K562 (cell line): ENCODE data around the gene GUCY1A2.

Experiments
- E2F6 ChIP-seq, 2 experiments: IDR thresholded peaks; 2 replicates each; pipeline ENCODE4 v1.6.1; 2011; ENCODE audit warnings: borderline replicate concordance in 1 of 2, control low read depth in 1 of 2, low read depth in 1 of 2, low read length in 1 of 2, mild to moderate bottlenecking in 1 of 2, mixed read lengths in 1 of 2, moderate library complexity in 1 of 2; ENCODE audit not compliant: insufficient read depth in 1 of 2, insufficient read length in 1 of 2, poor library complexity in 1 of 2, severe bottlenecking in 1 of 2; ENCODE audit errors: extremely low read depth in 1 of 2
- ETS2 ChIP-seq: IDR thresholded peaks from 2 replicates; pipeline ENCODE4 v1.6.1; 2016; ENCODE audit warnings: borderline replicate concordance, missing genetic modification characterization, mild to moderate bottlenecking, moderate library complexity, missing compliant biosample characterization; ENCODE audit not compliant: poor library complexity, severe bottlenecking
- POLR2AphosphoS5 ChIP-seq: IDR thresholded peaks from 2 replicates; pipeline ENCODE4 v1.6.1; 2011; ENCODE audit warnings: mild to moderate bottlenecking, low read depth, low read length, moderate library complexity; ENCODE audit not compliant: control insufficient read depth, insufficient read depth
- ZNF407 ChIP-seq: fragments of 450-650 bp; IDR thresholded peaks from 2 replicates; pipeline ENCODE4 v1.6.1; 2016; ENCODE audit warnings: low read depth

GRCh38 chr11:106625566-106625965 lies 392.7 kb downstream of the GUCY1A2 start:
- no peak for TF ChIP-seq POLR2AphosphoS5
- no peak for TF ChIP-seq E2F6 (IDR thresholded peaks at IDR 0.05; ENCODE audit: borderline replicate concordance in 1 of 2, extremely low read depth in 1 of 2, insufficient read depth in 1 of 2, insufficient read length in 1 of 2, low read depth in 1 of 2, low read length in 1 of 2, poor library complexity in 1 of 2, severe bottlenecking in 1 of 2)
- no peak for TF ChIP-seq ETS2 (tag)
- no peak for TF ChIP-seq ZNF407
